HG02759 (cell line): ENCODE measurements around the gene KICS2.
"Not testable (repeated sequence)": the region's sequence is repeated elsewhere in the genome, so short reads cannot be mapped to it uniquely, and the experiment has no call there.

ENCODE experiments used
- ATAC-seq: cut with Tn5 transposase; IDR thresholded peaks from one replicate; pipeline ENCODE4 v1.9.1; 2021; ENCODE audit warnings: mild to moderate bottlenecking, moderate library complexity; ENCODE audit not compliant: unreplicated experiment

KICS2 gene

GRCh38 chr12:64217643-64218042 is 4.5 kb downstream of the KICS2 start:
- not testable (repeated sequence) for ATAC-seq

- ATAC-seq, result no peak
These were observed 5.9 kb downstream of the KICS2 start for GRCh38 chr12:64216239-64216638.

GRCh38 chr12:64212119-64212746 is 9.9 kb downstream of the KICS2 start:
- ATAC-seq, result no peak

- ATAC-seq, result no peak
These were observed 14.6 kb downstream of the KICS2 start for GRCh38 chr12:64207453-64207852.

GRCh38 chr12:64205542-64205941 is 16.6 kb downstream of the KICS2 start:
- ATAC-seq, result no peak

GRCh38 chr12:64203775-64204174 is 18.3 kb downstream of the KICS2 start:
- ATAC-seq, result no peak

GRCh38 chr12:64203036-64203435 is 19.1 kb downstream of the KICS2 start:
- no peak for ATAC-seq

GRCh38 chr12:64195841-64196240 is 26.3 kb downstream of the KICS2 start:
- not testable (repeated sequence) for ATAC-seq

GRCh38 chr12:64194333-64195149 is 27.6 kb downstream of the KICS2 start:
- no peak for ATAC-seq

- no peak for ATAC-seq
These were observed 28.2 kb downstream of the KICS2 start for GRCh38 chr12:64193931-64194330.

- ATAC-seq, result peak; percentile 93
These were observed 29.3 kb downstream of the KICS2 start for GRCh38 chr12:64192644-64193444.

- no peak for ATAC-seq
These were observed 32.0 kb downstream of the KICS2 start for GRCh38 chr12:64190140-64190539.

- no peak for ATAC-seq
These were observed 32.6 kb downstream of the KICS2 start for GRCh38 chr12:64189530-64189929.

GRCh38 chr12:64187794-64188193 is 34.3 kb downstream of the KICS2 start:
- ATAC-seq, result no peak

GRCh38 chr12:64187370-64187769 is 34.7 kb downstream of the KICS2 start:
- no peak for ATAC-seq

GRCh38 chr12:64186789-64187188 is 35.3 kb downstream of the KICS2 start:
- peak; percentile 94 for ATAC-seq

GRCh38 chr12:64184216-64184615 is 37.9 kb downstream of the KICS2 start:
- no peak for ATAC-seq

- no peak for ATAC-seq
These were observed 40.4 kb downstream of the KICS2 start for GRCh38 chr12:64181430-64182291.

GRCh38 chr12:64180951-64181350 is 41.1 kb downstream of the KICS2 start:
- no peak for ATAC-seq

GRCh38 chr12:64178122-64178521 is 44.0 kb downstream of the KICS2 start:
- no peak for ATAC-seq

GRCh38 chr12:64177001-64177400 is 45.1 kb downstream of the KICS2 start:
- ATAC-seq, result no peak
